K562 (cell line): ENCODE measurements around the gene NDOR1. TPM values are rescaled to one million over a fixed set of nuclear protein-coding genes. Genes with fewer than 3 reads are reported as not detected.

Source experiments
- ARID1B ChIP-seq: fragments of 450-650 bp; IDR thresholded peaks from 2 replicates; pipeline ENCODE4 v1.6.1; 2016; ENCODE audit warnings: antibody characterized with exemption, mild to moderate bottlenecking, inconsistent platforms
- C11orf30 ChIP-seq: fragments of 450-650 bp; IDR thresholded peaks from 2 replicates; pipeline ENCODE4 v1.6.1; 2016; ENCODE audit warnings: low read depth, mild to moderate bottlenecking
- CREM ChIP-seq: IDR thresholded peaks from 2 replicates; pipeline ENCODE4 v1.6.1; 2014; ENCODE audit warnings: antibody characterized with exemption, low read depth
- ELF2 ChIP-seq: fragments of 250-450 bp; sonication (Bioruptor Pico); IDR thresholded peaks from 2 replicates; pipeline ENCODE4 v1.5.0; 2021; ENCODE audit warnings: mild to moderate bottlenecking
- ESRRA ChIP-seq: fragments of 450-650 bp; IDR thresholded peaks from 2 replicates; pipeline ENCODE4 v1.6.1; 2014; ENCODE audit warnings: low read depth, mild to moderate bottlenecking, moderate library complexity, borderline replicate concordance
- HMGN3 ChIP-seq: IDR thresholded peaks from 2 replicates; pipeline ENCODE4 v1.6.1; 2011; ENCODE audit warnings: borderline replicate concordance, low read depth, mild to moderate bottlenecking, mixed read lengths, low read length; ENCODE audit not compliant: insufficient read length; ENCODE audit errors: extremely low read depth
- HNRNPL ChIP-seq: fragments of 200-400 bp; formaldehyde crosslinking; IDR thresholded peaks from 2 replicates; pipeline ENCODE4 v1.6.1; 2017; ENCODE audit warnings: low read depth, mild to moderate bottlenecking, low read length
- HNRNPLL ChIP-seq: fragments of 200-400 bp; formaldehyde crosslinking; IDR thresholded peaks from 2 replicates; pipeline ENCODE4 v1.6.1; 2017; ENCODE audit warnings: low read length, low read depth, mild to moderate bottlenecking; ENCODE audit not compliant: poor library complexity, severe bottlenecking
- MBD2 ChIP-seq: sonication (generic); IDR thresholded peaks from 2 replicates; pipeline ENCODE4 v1.6.1; 2016; ENCODE audit warnings: low read depth, borderline replicate concordance
- MYBL2 ChIP-seq, 2 experiments: fragments of 450-650 bp in 1 of 2; sonication (generic) in 1 of 2; formaldehyde crosslinking in 1 of 2; IDR thresholded peaks; 2 replicates each; pipeline versions ENCODE4 v1.6.1 to v1.8.1; 2017 to 2022; ENCODE audit warnings: borderline replicate concordance in 1 of 2, inconsistent platforms in 1 of 2, low read depth in 1 of 2, mild to moderate bottlenecking in 1 of 2, missing genetic modification reagents in 1 of 2, moderate library complexity in 1 of 2
- MYC ChIP-seq, 2 experiments: fragments of 250-450 bp in 1 of 2; sonication (Bioruptor Pico) in 1 of 2; IDR thresholded peaks; 2 replicates each; pipeline versions ENCODE4 v1.5.1 to v1.6.1; 2012 to 2021; ENCODE audit warnings: low read depth in 2 of 2, borderline replicate concordance in 1 of 2, improper control_type of control experiment in 1 of 2, low read length in 1 of 2, mild to moderate bottlenecking in 1 of 2, moderate library complexity in 1 of 2
- NEUROD1 ChIP-seq: fragments of 150-350 bp; IDR thresholded peaks from 2 replicates; pipeline ENCODE4 v1.6.1; 2014; ENCODE audit warnings: borderline replicate concordance, low read length, low read depth; ENCODE audit not compliant: partially characterized antibody
- PML ChIP-seq: IDR thresholded peaks from 2 replicates; pipeline ENCODE4 v1.6.1; 2012; ENCODE audit warnings: low read length, inconsistent platforms
- POLR2H ChIP-seq: IDR thresholded peaks from 2 replicates; pipeline ENCODE4 v1.6.1; 2016; ENCODE audit warnings: missing genetic modification characterization, low read depth, mild to moderate bottlenecking, control low read depth, missing compliant biosample characterization, moderate library complexity
- PURB ChIP-seq: sonication (generic); formaldehyde crosslinking; IDR thresholded peaks from 2 replicates; pipeline ENCODE4 v1.9.0; 2021; ENCODE audit warnings: low read depth, mild to moderate bottlenecking, missing genetic modification reagents
- SMARCA4 ChIP-seq: fragments of 450-650 bp; IDR thresholded peaks from 2 replicates; pipeline ENCODE4 v1.6.1; 2016
- TAF1 ChIP-seq: IDR thresholded peaks from 2 replicates; pipeline ENCODE4 v1.6.1; 2011; ENCODE audit warnings: mild to moderate bottlenecking, low read length, moderate library complexity; ENCODE audit not compliant: insufficient read depth, control insufficient read depth, severe bottlenecking; ENCODE audit errors: extremely low read depth
- ZNF146 ChIP-seq: IDR thresholded peaks from one replicate; pipeline ENCODE4 v1.6.1; 2018; ENCODE audit warnings: missing compliant biosample characterization; ENCODE audit not compliant: unreplicated experiment
- ZNF217 ChIP-seq: sonication (generic); formaldehyde crosslinking; IDR thresholded peaks from 2 replicates; pipeline ENCODE4 v1.8.0; 2022; ENCODE audit warnings: mild to moderate bottlenecking, missing genetic modification reagents
- ZNF24 ChIP-seq: fragments of 450-650 bp; IDR thresholded peaks from 2 replicates; pipeline ENCODE4 v1.6.1; 2016
- polyA plus RNA-seq, 8 experiments: library from polyadenylated mRNA; depleted of rRNA in 4 of 8; stranded (reverse) in 5 of 8; unstranded in 3 of 8; fragments of >200 nt; fragmentation: Nextera tagmentation in 2 of 8; fragmentation: Illumina TruSeq in 1 of 8; extraction: Ambion mirVana in 2 of 8; extraction: Trizol in 1 of 8; gene quantifications; 2 replicates each; pipeline versions ENCODE4 v1.2.1 to v1.2.3, GENCODE V29; 2011 to 2014; ENCODE audit warnings: inconsistent platforms in 1 of 8, missing spikeins in 1 of 8
- total RNA-seq, 7 experiments: library from RNA; depleted of rRNA in 6 of 7; stranded (reverse); fragments of >200 nt in 6 of 7; fragmentation: Illumina TruSeq in 2 of 7; extraction: Trizol in 2 of 7; gene quantifications; 2 replicates each; pipeline versions ENCODE4 v1.2.1 to v1.2.3, GENCODE V29; 2011 to 2021; ENCODE audit warnings: low replicate concordance in 1 of 7
- TF ChIP-seq, protein P1 (sequence below): fragments of 450-650 bp; formaldehyde crosslinking; IDR thresholded peaks from 2 replicates; pipeline ENCODE4 v1.4.0; 2022; ENCODE audit warnings: missing genetic modification characterization
- TF ChIP-seq, protein P2 (sequence below): fragments of 250-450 bp; sonication (Bioruptor Pico); IDR thresholded peaks from 2 replicates; pipeline ENCODE4 v1.4.0; 2020; ENCODE audit warnings: mild to moderate bottlenecking
- TF ChIP-seq, protein P3 (sequence below), 2 experiments: fragments of 450-650 bp; conservative IDR thresholded peaks; 2 replicates each; pipeline ENCODE4 v1.6.1; 2017; ENCODE audit warnings: mild to moderate bottlenecking in 2 of 2, moderate library complexity in 2 of 2

NDOR1 gene
- total and polyA plus RNA-seq, 9 of the 15 experiments (the other 6 are each of a cell fraction or from before 2014, with no cell fraction given), result 0.06 to 36.9 (median 6.9) TPM

DNA sequence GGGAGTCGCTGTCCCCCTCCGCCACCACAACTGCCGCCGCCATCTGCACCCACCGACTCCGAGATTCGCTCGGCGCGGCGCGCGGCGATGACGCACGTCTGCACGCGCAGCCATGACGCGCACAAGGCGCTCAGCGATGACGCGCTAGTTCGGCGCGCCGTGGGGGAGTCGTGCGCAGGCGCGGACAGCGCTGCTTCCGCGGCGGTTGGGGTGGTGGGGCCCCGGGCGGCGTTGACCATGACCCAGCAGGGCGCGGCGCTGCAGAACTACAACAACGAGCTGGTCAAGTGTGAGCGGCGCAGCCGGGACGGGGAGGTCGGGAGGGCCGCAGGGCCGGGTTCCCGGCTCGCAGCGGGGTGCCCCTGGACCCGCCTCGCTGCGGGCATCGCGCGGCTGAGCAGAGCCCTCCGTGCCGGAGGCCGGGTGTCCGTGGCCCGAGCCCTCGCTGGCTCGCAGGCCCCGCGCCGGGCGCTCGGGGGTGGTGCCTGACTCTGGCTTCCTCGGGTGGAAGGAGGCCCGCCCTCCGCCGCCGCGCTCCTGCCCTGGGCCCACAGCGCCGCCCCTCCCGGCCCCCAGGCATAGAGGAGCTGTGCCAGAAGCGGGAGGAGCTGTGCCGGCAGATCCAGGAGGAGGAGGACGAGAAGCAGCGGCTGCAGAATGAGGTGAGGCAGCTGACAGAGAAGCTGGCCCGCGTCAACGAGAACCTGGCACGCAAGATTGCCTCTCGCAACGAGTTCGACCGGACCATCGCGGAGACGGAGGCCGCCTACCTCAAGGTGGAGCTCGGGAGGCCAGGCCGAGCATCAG is 16.8 kb upstream of the NDOR1 start, which contains the start of the genes ANAPC2 and SSNA1 (continued):
- TF ChIP-seq, protein P1, sequence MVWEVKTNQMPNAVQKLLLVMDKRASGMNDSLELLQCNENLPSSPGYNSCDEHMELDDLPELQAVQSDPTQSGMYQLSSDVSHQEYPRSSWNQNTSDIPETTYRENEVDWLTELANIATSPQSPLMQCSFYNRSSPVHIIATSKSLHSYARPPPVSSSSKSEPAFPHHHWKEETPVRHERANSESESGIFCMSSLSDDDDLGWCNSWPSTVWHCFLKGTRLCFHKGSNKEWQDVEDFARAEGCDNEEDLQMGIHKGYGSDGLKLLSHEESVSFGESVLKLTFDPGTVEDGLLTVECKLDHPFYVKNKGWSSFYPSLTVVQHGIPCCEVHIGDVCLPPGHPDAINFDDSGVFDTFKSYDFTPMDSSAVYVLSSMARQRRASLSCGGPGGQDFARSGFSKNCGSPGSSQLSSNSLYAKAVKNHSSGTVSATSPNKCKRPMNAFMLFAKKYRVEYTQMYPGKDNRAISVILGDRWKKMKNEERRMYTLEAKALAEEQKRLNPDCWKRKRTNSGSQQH (CRISPR knock-in tag), result no peak; the same call in 1 of the 2 replicates
- TF ChIP-seq HNRNPLL (peak; percentile 74), HNRNPL (peak; percentile 80), ZNF217 (CRISPR knock-in tag) (no peak), ESRRA (peak; percentile 81), PURB (CRISPR knock-in tag) (no peak), TAF1 (peak; percentile 85), C11orf30 (peak; percentile 100), PML (0 out of 2 replicates have a peak, but pooled peaks have one; percentile 42), ARID1B (peak; percentile 32; the same call in 1 of the 2 replicates), HMGN3 (peak; percentile 94), NEUROD1 (no peak), POLR2H (tag) (peak; percentile 63), MYC (IDR thresholded peaks at IDR 0.05; ENCODE audit: low read depth, low read length) (peak; percentile 88), MYC (CRISPR knock-in tag; IDR thresholded peaks at IDR 0.05; ENCODE audit: borderline replicate concordance, low read depth) (no peak), ZNF146 (CRISPR knock-in tag) (no peak), ELF2 (CRISPR knock-in tag) (peak; percentile 88), ZNF24 (peak; percentile 22; the same call in 1 of the 2 replicates), MBD2 (peak; percentile 88), CREM (peak; percentile 100), SMARCA4 (no peak), MYBL2 (IDR thresholded peaks at IDR 0.05; ENCODE audit: low read depth) (no peak), MYBL2 (CRISPR knock-in tag; IDR thresholded peaks at IDR 0.05; ENCODE audit: borderline replicate concordance) (no peak)
- TF ChIP-seq, protein P2, sequence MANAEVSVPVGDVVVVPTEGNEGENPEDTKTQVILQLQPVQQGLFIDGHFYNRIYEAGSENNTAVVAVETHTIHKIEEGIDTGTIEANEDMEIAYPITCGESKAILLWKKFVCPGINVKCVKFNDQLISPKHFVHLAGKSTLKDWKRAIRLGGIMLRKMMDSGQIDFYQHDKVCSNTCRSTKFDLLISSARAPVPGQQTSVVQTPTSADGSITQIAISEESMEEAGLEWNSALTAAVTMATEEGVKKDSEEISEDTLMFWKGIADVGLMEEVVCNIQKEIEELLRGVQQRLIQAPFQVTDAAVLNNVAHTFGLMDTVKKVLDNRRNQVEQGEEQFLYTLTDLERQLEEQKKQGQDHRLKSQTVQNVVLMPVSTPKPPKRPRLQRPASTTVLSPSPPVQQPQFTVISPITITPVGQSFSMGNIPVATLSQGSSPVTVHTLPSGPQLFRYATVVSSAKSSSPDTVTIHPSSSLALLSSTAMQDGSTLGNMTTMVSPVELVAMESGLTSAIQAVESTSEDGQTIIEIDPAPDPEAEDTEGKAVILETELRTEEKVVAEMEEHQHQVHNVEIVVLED (CRISPR knock-in tag), result peak; percentile 85
- TF ChIP-seq, protein P3, sequence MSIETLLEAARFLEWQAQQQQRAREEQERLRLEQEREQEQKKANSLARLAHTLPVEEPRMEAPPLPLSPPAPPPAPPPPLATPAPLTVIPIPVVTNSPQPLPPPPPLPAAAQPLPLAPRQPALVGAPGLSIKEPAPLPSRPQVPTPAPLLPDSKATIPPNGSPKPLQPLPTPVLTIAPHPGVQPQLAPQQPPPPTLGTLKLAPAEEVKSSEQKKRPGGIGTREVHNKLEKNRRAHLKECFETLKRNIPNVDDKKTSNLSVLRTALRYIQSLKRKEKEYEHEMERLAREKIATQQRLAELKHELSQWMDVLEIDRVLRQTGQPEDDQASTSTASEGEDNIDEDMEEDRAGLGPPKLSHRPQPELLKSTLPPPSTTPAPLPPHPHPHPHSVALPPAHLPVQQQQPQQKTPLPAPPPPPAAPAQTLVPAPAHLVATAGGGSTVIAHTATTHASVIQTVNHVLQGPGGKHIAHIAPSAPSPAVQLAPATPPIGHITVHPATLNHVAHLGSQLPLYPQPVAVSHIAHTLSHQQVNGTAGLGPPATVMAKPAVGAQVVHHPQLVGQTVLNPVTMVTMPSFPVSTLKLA (conservative IDR thresholded peaks at IDR 0.05), result peak; percentile 94 to 98
